Stimulated activated CD8-positive, alpha-beta memory T cell treated with anti-CD3 and anti-CD28 coated beads, Interleukin-15, amount 100 ng/mL, for 48 hours (primary cell): Measurements from ENCODE around the gene AQP5.

Source experiments
- DNase-seq, 2 donors: peaks; one replicate each; pipeline ENCODE4 v3.0.0-alpha.2; 2020; ENCODE audit warnings: low read depth in 2 of 2

Gene AQP5

GRCh38 chr12:49950273-49951251, 11.1 kb upstream of the AQP5 start, which contains the start of gene AQP2:
AQP2 (plus strand) TSS chr12:49950737; CDS start chr12:49950831, 94 bp downstream.
- DNase-seq, result no peak

- no peak for DNase-seq
These were observed 10.0 kb upstream of the AQP5 start for GRCh38 chr12:49951411-49952240.

- no peak for DNase-seq
These were observed 9.1 kb upstream of the AQP5 start for GRCh38 chr12:49952391-49953055.

GRCh38 chr12:49953151-49953550, 8.5 kb upstream of the AQP5 start:
- no peak for DNase-seq

- no peak for DNase-seq
These were observed 7.5 kb upstream of the AQP5 start for GRCh38 chr12:49953961-49954846.

- no peak for DNase-seq
These were observed 6.5 kb upstream of the AQP5 start for GRCh38 chr12:49954863-49955830.

- DNase-seq, result no peak
These were observed 5.6 kb upstream of the AQP5 start for GRCh38 chr12:49955899-49956662.

- no peak for DNase-seq
These were observed 4.8 kb upstream of the AQP5 start for GRCh38 chr12:49956663-49957569.

GRCh38 chr12:49957570-49957967, 4.1 kb upstream of the AQP5 start:
- DNase-seq, result no peak

GRCh38 chr12:49959685-49960473, 1.8 kb upstream of the AQP5 start:
- DNase-seq, result no peak

GRCh38 chr12:49960474-49961110, 1.1 kb upstream of the AQP5 start:
- DNase-seq, result no peak

GRCh38 chr12:49961993-49962764, 507 bp downstream of the AQP5 start:
- no peak for DNase-seq

GRCh38 chr12:49962861-49963765, 1.4 kb downstream of the AQP5 start:
- DNase-seq, result no peak

- DNase-seq, result no peak
These were observed 2.5 kb downstream of the AQP5 start for GRCh38 chr12:49963976-49964815.
